Small intestine (tissue), 7 donors: ENCODE measurements around the gene TBX5. TPM values are rescaled to one million over a fixed set of nuclear protein-coding genes. Genes with fewer than 3 reads are reported as not detected.

ENCODE experiments used
- DNase-seq, 2 donors: peaks; one replicate each; pipeline versions ENCODE4 v3.0.0 to v3.0.0-alpha.2; 2013
- FAIRE-seq: peaks from 2 replicates; lab custom pipeline; 2012; peaks lifted over from hg19 to GRCh38; lab: Jason Lieb, UNC
- H3K27ac ChIP-seq, 3 donors: one replicate each; pipeline ENCODE4 v1.5.1; 2013; ENCODE audit warnings: low read length in 2 of 3, mild to moderate bottlenecking in 2 of 3, control low read depth in 1 of 3, inconsistent platforms in 1 of 3, low read depth in 1 of 3, moderate library complexity in 1 of 3
- H3K27me3 ChIP-seq, 3 donors: one replicate each; pipeline ENCODE4 v1.6.1; 2013; ENCODE audit warnings: low read length in 3 of 3, inconsistent platforms in 1 of 3; ENCODE audit not compliant: control insufficient read depth in 3 of 3, insufficient read depth in 3 of 3
- H3K36me3 ChIP-seq, 3 donors: one replicate each; pipeline ENCODE4 v1.6.1; 2013; ENCODE audit warnings: low read length in 3 of 3, inconsistent platforms in 1 of 3, low read depth in 1 of 3, mild to moderate bottlenecking in 1 of 3, moderate library complexity in 1 of 3; ENCODE audit not compliant: control insufficient read depth in 3 of 3, insufficient read depth in 2 of 3
- H3K4me1 ChIP-seq, 3 donors: one replicate each; pipeline ENCODE4 v1.6.1; 2013; ENCODE audit warnings: low read length in 2 of 3, inconsistent platforms in 1 of 3, low read depth in 1 of 3, mild to moderate bottlenecking in 1 of 3, moderate library complexity in 1 of 3; ENCODE audit not compliant: control insufficient read depth in 3 of 3, insufficient read depth in 2 of 3
- H3K4me3 ChIP-seq, 3 donors: one replicate each; pipeline ENCODE4 v1.5.1; 2013; ENCODE audit warnings: low read length in 3 of 3, control low read depth in 1 of 3, inconsistent platforms in 1 of 3, low read depth in 1 of 3, mild to moderate bottlenecking in 1 of 3, moderate library complexity in 1 of 3
- H3K9me3 ChIP-seq, 2 donors: one replicate each; pipeline ENCODE4 v1.6.1; 2013; ENCODE audit warnings: low read depth in 1 of 2, low read length in 1 of 2; ENCODE audit not compliant: control insufficient read depth in 2 of 2, insufficient read depth in 1 of 2
- WGBS, 3 donors: extraction: QIAGEN DNeasy Blood & Tissue Kit; methylation state at CpG; one replicate each; pipeline ENCODE4 v1.1.7; 2013; 5-methylcytosine and 5-hydroxymethylcytosine counted together
- polyA plus RNA-seq, 4 donors: library from polyadenylated mRNA; stranded (reverse) in 3 of 4; unstranded in 1 of 4; fragments of 200-250 nt in 3 of 4; fragments of 120-200 nt in 1 of 4; gene quantifications; one replicate each; pipeline versions ENCODE4 v1.2.1 to v1.2.3, GENCODE V29; 2013
- donor health status: healthy with polysubstance abuse.
- donor health status: control.
- donor health status: control.
- donor health status: Bipolar disorder and iron deficiency.
- donor health status: healthy.

TBX5 gene
- polyA plus RNA-seq, 4 donors = not detected

- no peaks in the 10 kb centered on the region for H3K36me3 ChIP-seq
- DNase-seq = no peak
- H3K27me3 ChIP-seq = peaks cover 22 to 100% (median 83%) of the 10 kb centered on the region in 3 donors
- H3K9me3 ChIP-seq = peaks cover 0 to 3% of the 10 kb centered on the region in 2 donors
- no peak overlapping the region for H3K4me3 ChIP-seq
- H3K27ac ChIP-seq = no peak overlapping the region
- 22 to 31% (median 26%) methylated on average over 14 of the region's 14 CpGs for WGBS, 3 donors
- no peaks in the 10 kb centered on the region for H3K4me1 ChIP-seq
- FAIRE-seq = no peak
These were observed 5.3 kb upstream of the TBX5 start for GRCh38 chr12:114411071-114411837.

- peaks cover 0 to 3% of the 10 kb centered on the region in 2 donors for H3K9me3 ChIP-seq
- DNase-seq (no peak), FAIRE-seq (no peak)
- H3K27ac ChIP-seq = no peak overlapping the region
- no peak overlapping the region for H3K4me3 ChIP-seq
- no peaks in the 10 kb centered on the region for H3K36me3 ChIP-seq
- peaks cover 27 to 100% (median 82%) of the 10 kb centered on the region in 3 donors for H3K27me3 ChIP-seq
- 9 to 12% (median 10%) methylated on average over 12 of the region's 12 CpGs for WGBS, 3 donors
- no peaks in the 10 kb centered on the region for H3K4me1 ChIP-seq
These were observed 4.1 kb upstream of the TBX5 start for GRCh38 chr12:114409852-114410600.

GRCh38 chr12:114408886-114409851, 3.2 kb upstream of the TBX5 start:
- Histone ChIP-seq H3K4me1 (no peaks in the 10 kb centered on the region), H3K27ac (no peak overlapping the region), H3K4me3 (peak overlapping the region in 1 of 3 donors; percentile 21), H3K27me3 (peaks cover 27 to 100% (median 83%) of the 10 kb centered on the region in 3 donors), H3K36me3 (no peaks in the 10 kb centered on the region), H3K9me3 (peaks cover 0 to 3% of the 10 kb centered on the region in 2 donors)
- peak in 1 of 2 donors; percentile 32 for DNase-seq
- 3 to 8% (median 5%) methylated on average over 63 to 71 of the region's 71 CpGs for WGBS, 3 donors
- FAIRE-seq = no peak

GRCh38 chr12:114408471-114408885, 2.5 kb upstream of the TBX5 start:
- Histone ChIP-seq H3K27me3 (peaks cover 24 to 100% (median 83%) of the 10 kb centered on the region in 3 donors), H3K36me3 (no peaks in the 10 kb centered on the region), H3K9me3 (peaks cover 0 to 3% of the 10 kb centered on the region in 2 donors), H3K4me1 (no peaks in the 10 kb centered on the region), H3K4me3 (no peak overlapping the region), H3K27ac (no peak overlapping the region)
- no peak for DNase-seq
- no peak for FAIRE-seq
- WGBS, 3 donors = 6 to 17% (median 8%) methylated on average over 21 of the region's 21 CpGs

- Histone ChIP-seq H3K36me3 (no peaks in the 10 kb centered on the region), H3K9me3 (peaks cover 0 to 3% of the 10 kb centered on the region in 2 donors), H3K4me1 (no peaks in the 10 kb centered on the region), H3K4me3 (no peak overlapping the region), H3K27ac (no peak overlapping the region), H3K27me3 (peaks cover 21 to 100% (median 83%) of the 10 kb centered on the region in 3 donors)
- FAIRE-seq = no peak
- DNase-seq = no peak
- 6 to 21% (median 17%) methylated on average over 31 of the region's 31 CpGs for WGBS, 3 donors
These were observed 2.0 kb upstream of the TBX5 start for GRCh38 chr12:114407842-114408411.

- no peak for DNase-seq
- Histone ChIP-seq H3K36me3 (no peaks in the 10 kb centered on the region), H3K4me3 (no peak overlapping the region), H3K9me3 (peaks cover 0 to 3% of the 10 kb centered on the region in 2 donors), H3K4me1 (no peaks in the 10 kb centered on the region), H3K27me3 (peaks cover 21 to 96% (median 81%) of the 10 kb centered on the region in 3 donors), H3K27ac (no peak overlapping the region)
- FAIRE-seq = no peak
- 14 to 23% (median 20%) methylated on average over 12 of the region's 12 CpGs for WGBS, 3 donors
These were observed 1.3 kb upstream of the TBX5 start for GRCh38 chr12:114406984-114407841.

- DNase-seq = no peak
- WGBS, 3 donors = 4 to 7% (median 5%) methylated on average over 24 of the region's 24 CpGs
- Histone ChIP-seq H3K27ac (no peak overlapping the region), H3K36me3 (no peaks in the 10 kb centered on the region), H3K4me3 (no peak overlapping the region), H3K27me3 (peaks cover 21 to 96% (median 82%) of the 10 kb centered on the region in 3 donors), H3K9me3 (no peaks in the 10 kb centered on the region), H3K4me1 (no peaks in the 10 kb centered on the region)
- FAIRE-seq = no peak
These were observed 506 bp upstream of the TBX5 start for GRCh38 chr12:114406316-114406983.
